Stimulated activated CD4-positive, alpha-beta T cell treated with anti-CD3 and anti-CD28 coated beads, Interleukin-4, amount 100 ng/mL, for 4 hours (primary cell): ENCODE data around the gene ZCCHC9.
"Not testable (repeated sequence)": the region's sequence is repeated elsewhere in the genome, so short reads cannot be mapped to it uniquely, and the experiment has no call there.

Experiments used
- DNase-seq, 2 experiments: peaks; one replicate each; pipeline ENCODE4 v3.0.0-alpha.2; 2020

The ZCCHC9 gene

DNA sequence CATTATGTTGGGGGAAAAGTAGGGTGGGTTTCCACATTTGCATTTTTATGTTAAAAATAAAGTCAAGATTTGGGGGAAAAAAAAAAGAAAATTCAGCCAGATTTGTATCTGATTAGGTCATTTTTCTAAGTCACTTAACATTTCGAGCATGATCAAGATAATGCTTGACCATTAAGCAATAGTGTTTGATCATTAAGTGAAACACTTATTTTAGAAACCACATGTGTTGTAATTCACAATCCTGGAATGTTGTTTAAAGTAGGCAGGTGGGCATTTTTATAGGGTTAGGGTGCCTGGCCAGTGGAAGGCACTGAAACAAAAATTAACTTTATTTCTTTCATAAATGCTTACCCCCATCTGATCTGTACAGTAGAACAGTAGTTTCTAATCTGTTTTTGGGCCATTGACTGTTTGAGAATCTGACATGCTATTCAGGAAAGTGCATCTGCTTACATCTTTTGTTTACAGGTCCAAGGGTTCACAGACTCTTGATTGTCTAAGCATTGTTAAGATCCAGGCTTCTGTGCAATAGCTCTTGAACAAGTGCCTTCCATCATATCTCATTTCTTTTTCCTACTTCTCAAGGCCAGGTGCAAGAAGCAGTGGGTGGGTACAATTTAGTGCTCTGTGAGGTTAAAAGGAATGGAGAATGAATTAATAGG, 9.1 kb downstream of the ZCCHC9 start:
- no peak for DNase-seq

DNA sequence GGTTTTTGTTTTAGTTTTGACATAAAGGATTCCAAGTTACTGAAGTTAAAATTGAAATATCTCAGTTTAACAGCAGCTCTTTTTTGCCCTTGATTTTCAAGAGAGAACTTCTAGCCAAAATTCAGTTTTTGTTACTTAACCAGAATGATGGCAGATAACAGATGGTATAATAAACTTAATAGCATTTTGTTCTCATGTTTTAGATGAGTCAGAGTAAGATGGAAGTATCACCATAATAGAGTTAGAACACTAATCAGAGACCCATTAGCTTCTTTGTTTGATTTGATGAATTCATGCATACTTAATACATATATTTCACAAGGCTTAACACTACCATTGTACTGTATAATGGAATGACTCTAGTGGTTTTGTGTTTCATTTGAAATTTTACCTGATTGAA, 11.9 kb downstream of the ZCCHC9 start:
- DNase-seq = no peak

DNA sequence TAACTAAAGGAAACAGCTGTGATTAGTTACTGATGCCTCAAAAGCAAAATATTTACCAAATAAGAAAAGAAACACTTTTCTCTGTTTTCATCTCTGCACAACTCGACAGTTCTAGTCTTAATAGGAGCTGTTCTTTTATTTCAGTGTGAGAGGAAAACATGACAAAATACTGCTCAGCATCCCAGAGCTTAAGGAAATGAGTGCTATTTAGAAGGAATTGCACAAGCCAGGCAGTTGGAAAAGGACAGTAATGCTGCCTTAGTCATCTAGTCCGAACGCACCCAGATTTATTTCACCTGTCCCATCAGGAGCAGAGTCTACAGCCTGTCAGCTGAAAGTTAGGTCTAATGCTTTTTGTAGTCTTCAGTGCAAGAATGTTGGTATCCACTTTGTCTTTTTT, 12.3 kb downstream of the ZCCHC9 start:
- no peak for DNase-seq

DNA sequence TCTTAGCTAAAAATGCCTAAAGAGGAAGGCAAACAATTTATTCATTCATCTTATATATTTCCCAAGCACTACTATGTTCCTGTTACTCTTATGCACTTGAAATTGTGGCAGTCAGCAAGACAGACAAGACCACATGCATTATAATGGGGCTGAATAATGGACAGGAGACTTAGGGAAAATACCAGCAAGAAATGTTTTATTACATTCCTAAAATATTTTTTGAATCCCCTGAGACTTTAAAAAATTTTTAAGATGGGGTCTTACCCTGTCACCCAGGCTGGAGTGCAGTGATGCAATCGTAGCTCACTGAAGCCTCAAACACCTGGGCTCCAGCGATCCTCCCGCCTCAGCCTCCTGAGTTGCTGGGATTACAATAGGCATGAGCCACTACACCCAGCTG, 13.2 kb downstream of the ZCCHC9 start:
- DNase-seq = no peak

DNA sequence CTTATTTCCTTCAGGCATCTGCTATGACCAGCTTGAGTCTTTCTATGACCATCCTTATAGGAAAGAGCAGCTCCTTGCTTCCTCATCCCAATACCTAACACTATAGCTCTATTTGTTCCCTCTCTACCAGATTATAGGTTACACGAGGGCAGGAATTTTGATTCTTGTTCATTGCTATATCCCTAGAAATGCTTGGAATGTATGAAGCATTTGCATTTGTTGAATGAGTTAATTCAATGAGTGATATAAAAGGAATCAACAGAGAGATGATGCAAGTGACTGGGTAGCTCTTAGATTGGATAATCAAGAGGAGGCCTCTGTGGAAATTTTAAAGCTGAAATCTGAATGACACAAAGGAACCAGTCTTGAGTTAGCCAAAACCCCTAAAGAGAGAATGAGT, 13.9 kb downstream of the ZCCHC9 start:
- no peak for DNase-seq

DNA sequence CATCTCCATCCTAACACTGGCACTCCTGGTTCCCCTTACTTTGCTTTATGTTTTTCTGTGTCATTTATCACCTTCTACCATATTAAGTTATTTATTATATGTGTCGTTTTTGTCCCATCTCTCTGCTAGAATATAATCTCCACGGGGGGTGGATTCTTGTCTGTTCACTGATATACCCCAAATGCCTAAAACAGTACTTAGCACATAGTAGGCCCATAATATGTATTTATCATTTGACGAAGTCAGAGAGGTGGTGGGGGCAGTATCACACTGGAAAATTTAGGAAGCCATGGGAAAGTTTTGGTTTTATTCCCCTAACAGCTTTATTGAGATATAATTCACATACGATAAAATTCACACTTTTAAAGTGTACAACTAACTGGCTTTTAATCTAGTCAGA, 14.4 kb downstream of the ZCCHC9 start:
- no peak for DNase-seq

DNA sequence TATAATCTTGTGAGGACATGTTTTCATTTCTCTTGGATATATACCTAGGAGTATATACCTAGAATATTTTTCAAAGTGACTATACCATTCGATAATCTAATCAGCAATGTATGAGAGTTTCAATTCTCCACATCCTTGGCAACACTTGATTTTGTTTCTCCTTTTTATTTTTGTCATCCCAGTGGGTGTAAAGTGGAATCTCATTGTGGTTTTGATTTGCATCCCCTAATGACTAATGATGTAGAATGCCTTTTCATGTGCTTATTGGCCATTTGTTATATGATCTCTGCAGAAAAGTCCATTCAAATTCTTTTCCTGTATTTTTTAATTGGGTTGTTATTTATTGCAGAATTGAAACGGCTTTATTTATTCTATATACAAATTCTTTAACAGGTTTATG, 15.2 kb downstream of the ZCCHC9 start:
- no peak for DNase-seq

DNA sequence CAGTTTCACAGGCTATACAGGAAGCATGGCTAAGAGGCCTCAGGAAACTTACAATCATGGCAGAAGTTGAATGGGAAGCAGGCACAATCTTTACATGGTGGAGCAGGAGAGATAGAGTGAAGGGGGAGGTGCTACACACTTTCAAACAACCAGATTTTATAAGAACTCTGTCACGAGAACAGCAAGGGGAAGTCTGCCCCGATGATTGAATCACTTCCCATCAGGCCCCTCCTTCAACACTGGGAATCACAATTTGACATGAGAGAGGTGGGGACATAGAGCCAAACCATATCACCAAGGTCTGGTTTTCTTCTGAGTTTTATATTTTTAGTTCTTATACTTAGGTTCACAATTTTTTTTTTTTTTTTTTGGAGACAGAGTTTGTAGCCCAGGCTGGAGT, 16.1 kb downstream of the ZCCHC9 start:
- DNase-seq = no peak

DNA sequence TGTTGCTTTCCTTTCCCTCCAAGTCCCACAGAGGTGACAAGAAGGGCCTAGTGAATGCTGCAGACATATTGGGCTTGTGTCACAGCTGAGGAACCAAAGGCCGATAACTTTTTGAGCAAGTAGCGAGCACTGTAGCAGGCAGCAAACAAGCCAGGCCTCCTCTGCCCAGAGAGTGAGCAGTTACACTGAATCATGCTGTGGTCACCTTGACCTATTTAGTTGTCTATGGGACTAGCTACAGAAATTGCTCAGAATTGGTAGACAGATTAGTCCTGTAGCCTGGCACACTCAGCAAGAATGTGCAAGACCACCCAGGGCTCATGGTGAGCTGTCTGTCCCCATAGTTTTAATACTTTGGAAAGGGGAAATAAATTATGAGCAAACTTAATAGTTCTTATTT, 25.2 kb downstream of the ZCCHC9 start:
- no peak for DNase-seq

DNA sequence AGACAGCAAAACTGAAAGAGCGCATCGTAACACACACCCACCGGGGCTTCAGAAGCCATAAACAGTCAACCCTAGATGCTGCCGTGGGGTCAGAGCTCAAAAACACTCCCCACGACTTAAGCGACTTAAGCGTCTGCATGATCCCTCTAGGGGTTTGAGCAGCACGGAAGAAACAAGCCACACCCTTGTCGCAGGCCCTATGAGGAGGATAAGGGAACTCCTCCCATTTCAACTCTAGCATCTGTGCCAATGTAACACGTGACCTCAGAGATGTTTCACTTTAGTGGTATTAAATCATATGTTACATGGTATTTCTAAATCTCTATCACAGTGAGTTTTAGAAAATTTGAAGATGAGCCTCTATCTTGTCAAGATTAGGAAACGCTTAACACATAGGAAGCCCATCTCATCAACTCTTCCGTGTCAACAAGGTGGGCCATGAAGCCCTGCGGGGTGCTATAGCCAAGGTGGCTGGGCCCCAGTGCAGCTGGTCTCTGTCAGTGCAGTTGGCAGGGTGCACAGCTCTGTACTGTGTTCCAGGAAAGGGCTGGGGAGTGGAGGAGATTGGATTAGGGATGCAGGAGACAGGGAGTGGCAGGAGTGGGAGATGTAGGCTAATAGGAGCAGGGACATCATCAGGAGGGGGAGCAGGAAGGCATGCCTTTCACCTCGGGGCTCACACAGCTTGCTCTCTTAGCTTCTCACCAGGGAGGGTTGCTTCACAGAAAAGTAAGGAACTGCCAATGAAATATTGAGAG, 33.1 kb downstream of the ZCCHC9 start:
- no peak for DNase-seq

DNA sequence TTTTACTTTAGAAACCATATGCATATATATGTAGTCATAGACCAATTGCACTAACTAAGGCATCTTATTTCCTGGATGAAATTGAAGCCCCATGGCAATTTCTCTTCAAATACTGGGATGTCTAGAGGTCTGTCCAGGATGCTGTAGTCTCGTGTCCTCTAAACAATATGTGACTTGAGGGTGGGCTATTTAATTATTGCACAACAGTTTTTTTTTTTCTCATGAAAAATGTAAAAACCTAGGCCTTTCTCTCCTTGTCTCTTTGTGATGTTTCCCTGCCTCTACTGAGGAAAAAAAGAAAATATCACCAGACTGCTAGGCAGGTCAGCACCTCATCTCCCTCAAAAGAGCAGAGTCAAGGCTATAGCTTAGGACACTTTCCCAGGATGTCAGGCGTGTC, 34.6 kb downstream of the ZCCHC9 start:
- no peak for DNase-seq

DNA sequence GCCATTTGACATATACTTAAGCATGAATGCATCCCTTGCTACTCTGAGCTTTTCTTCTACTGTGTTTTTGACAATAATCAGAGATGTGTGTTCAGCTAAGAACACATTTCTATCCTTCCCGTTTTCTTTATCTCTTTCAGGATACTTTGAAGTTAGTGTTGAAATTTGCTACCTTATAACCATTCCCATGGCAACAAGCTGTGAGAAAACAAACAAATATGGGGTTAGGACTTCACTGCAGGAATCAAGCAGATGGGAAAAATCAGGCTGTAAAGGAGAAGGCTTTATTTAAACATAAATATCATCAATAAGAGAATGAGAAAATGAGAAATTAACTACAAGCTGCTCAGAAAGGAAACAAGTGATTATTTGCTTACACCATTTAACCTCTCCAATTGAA, 35.2 kb downstream of the ZCCHC9 start:
- DNase-seq = no peak

DNA sequence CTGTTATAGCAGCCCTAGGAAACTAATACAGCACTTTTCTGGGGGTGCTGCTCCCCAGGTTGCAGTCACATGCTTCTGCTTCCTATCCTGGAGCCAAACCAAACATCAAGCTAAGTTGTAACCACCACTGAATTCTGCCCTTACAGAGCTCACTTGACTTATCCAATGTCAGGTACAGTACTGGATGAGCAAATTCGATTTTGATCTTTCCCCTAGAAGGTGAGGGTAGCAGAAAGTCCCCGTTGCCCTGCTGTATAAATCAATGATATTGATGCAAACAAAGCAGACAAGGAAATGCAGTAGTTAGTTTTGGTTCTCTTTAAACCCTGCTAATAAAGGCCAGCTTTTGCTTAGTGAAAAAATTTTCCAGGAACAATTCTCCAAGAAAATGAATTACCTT, 36.4 kb downstream of the ZCCHC9 start:
- DNase-seq = no peak

DNA sequence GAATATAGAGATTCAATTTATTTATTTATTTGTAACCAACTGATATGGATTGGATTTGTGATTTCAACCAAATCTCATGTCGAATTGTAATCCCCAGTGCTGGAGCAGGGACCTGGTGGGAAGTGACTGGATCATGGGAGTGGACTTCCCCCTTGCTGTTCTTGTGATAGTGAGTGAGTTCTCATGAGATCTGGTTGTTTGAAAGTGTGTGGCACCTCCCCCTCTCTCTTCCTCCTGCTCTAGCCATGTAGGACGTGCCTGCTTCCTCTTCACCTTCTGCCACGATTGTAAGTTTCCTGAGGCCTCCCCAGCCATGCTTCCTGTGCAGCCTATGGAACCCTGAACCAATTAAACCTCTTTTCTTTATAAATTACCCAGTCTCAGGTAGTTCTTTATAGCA, 36.8 kb downstream of the ZCCHC9 start:
- not testable (repeated sequence) for DNase-seq

DNA sequence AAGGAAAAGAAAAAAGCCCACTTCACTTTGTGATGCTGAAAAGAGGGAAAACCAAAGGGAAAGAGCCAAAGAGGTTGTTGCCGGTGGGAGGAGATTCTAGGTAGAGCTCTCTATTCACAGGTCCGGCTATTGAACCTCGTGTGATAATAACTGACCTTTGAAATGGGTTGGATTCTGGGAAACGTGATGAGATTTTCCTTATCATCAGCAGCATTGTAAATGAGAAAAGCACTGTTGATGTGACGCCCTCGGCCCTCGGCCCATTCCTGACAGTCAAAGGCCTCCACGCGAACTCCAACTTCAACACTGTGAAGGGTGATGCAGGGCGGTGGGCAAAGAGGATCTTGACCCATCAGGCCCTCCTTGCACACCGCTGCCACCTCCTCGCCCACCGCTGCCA, 43.3 kb downstream of the ZCCHC9 start:
- no peak for DNase-seq

DNA sequence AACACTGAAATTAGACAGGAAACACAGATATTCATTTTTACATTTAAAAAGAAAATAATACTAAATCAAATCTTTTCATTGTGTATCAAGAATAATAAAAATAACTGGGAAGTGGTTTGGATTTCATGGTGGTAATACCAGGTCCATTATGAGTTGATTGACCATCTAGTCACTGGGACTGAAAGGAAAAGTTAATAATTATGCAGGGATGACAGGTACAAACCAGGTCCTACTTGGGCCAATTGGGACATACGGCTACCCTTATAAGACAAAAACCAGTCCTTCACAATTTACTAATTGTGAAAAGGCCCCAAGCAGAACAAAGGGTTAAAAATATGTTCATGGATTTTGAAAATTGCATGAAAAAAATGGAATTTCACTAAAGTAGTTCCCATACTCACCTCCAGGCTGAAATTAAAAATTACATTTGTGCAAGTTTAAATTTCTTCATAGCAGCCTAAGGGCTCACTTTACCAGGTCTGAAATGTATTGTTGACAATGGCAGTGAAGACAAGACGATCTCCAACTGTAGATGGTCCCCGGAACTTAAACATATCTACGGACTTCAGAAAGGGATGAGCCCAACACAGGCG, 44.1 kb downstream of the ZCCHC9 start:
- no peak for DNase-seq

DNA sequence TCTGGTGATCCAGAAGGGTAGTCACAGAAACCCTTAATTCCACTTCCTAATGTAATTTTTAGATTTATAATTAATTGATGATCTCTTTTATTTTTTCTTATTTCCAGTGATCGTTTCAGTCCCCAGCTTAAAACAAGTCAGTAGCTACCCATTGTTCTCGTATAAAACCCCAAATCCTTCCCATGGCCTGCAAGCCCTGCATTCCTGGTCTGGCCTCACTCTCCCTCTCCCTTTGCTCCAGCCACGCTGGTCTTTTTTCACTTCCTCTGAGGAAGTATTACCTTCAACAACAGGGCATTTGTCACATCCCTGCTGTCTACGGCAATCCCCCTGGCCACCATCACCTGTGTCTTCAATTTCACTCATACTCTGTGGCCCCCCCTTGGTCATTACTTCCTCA, 47.8 kb downstream of the ZCCHC9 start:
- no peak for DNase-seq

DNA sequence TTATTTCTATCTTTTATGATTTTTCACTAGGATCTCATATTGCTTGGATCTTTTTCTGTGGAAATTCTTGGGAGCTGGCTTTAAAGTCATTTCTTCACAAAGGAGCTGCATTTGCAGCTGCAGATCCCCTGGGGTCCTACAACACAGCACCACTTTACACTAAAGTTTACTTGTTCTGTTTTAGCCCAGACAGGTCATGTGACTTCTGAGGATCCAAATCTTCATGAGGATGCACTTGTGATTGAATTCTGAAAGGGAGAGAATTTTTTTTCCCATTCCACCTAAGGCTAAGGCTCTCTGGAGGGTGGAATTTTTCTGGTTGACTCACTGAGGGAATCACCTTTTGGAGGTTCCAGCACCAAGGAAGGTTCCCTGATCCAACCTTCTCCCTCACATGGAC, 49.1 kb downstream of the ZCCHC9 start:
- no peak for DNase-seq

DNA sequence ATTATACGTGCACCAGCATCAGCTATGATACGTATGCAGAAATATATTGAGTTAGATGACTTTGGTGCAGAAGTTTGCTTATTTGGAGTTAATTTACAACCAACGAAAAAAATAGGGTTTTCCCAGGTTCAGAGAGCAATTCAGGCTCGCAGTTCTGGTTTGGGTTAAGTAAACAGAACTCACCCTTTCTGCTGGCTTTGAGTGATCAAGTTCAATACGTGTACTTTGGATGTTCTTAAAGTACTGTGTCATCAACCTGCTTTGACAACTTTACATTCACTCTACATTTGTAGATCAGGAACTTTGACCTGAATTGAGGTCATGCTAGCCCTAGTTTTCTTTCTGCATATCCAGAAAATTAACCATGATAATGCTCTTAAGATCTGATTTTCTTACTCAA, 51.8 kb downstream of the ZCCHC9 start:
- DNase-seq = no peak

DNA sequence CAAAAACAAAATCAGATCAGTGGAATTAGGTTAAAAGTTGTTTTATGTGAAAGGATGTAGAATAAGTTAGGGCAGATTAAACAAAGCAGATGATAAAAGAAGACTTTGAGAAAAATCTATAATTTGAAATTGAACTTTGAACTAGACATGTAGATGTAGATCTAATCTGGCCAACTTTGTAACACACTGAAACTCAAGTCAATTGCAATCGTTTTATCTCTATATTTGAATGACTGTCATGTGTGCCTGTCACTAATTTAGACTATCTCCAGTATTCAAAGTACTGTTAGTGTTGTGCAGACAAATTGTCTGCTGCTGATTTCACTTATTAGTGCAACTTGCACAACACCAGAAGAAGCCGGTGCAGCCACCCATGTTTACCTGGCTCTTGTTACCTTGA, 52.7 kb downstream of the ZCCHC9 start:
- DNase-seq = no peak

DNA sequence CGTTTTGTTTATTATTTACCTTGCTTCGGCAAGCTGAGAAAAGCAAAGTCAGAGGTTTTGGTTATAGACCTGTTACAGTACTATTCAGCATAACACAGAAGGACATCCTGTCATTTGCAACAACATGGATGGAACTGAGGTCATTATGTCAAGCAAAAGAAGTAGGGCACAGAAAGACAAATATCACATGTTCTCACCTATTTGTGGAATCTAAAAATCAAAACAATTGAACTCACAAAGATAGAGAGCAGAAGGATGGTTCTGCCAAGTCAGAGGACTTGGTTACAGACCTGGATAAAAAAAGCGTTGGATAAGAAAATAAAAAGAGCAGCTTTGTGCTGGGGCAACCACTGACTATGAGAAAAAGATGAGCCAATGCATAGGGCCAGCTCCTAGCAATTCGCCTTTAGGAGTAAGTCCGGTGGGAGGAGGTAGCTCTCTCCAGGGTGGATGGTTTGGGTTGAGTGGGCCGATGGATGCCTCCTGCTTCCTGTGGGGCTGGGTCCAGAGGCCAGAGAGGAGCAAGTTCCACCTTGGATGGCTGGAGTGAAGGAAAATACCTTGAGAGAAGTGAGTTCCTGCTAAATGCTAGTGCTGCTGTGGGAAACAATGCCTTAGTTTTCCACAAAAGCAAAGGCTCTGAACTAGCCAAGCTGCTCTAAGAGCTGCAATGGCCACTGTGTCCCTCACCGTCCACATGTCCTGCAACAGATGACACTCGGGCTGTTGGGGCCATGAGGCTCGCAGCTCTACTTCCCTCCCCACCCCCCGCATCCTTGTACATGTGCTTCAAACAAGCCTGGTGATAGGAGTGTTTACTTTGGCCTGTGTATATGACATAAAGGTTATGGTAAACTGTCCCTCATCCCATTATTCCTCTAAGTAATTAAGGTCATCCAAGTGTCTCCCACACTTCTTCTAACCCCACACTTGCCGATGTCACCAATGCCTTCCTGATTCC, 54.2 kb downstream of the ZCCHC9 start:
- no peak for DNase-seq

DNA sequence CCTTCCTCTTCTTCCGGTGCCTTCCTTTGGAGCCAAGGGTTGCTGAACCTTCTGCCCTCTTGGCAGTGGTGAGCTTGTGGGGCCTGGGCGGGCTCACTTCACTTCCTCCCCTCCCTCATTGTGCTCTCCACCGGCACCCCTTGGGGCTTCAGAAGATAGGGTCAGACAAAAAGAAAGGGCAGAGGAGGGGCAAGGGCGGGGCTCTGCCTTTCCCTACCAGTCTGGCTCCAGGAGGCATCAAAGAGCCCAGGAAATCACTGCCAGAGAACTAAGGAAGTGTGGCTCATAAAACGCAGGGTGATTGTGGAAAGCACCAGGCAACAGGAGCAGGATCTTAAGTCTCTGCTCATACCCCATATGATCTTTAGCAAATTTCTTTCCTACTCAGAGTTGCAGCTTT, 57.7 kb downstream of the ZCCHC9 start:
- DNase-seq = no peak

DNA sequence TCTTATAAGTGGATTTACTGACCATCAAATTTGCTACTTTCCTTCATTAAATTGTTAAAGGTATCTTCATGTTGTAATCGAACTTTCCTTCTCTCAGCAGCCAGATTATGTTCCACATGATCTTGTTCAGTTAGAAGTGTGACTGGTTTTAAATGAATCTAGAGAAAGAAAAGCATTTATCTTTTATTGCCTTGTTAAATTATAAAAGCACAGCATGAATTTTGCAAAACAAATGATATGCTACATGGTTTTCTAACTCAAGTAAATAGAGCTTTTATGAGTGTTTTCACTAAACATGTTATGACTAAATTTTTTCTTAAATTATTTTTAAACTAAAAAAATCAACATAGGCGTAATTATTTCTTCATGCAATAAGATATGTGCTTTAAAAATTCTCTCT, 58.5 kb downstream of the ZCCHC9 start:
- DNase-seq = no peak
